Trophoblast cell (in vitro differentiated cells and primary cell): ENCODE results near the gene NUP107.

Source experiments
- DNase-seq, 2 donors: peaks; one replicate each; pipeline ENCODE4 v3.0.0-alpha.2; 2016
- H2AFZ ChIP-seq: 2 replicates; pipeline ENCODE4 v1.6.1; 2013; ENCODE audit warnings: low read length, moderate library complexity, mild to moderate bottlenecking; ENCODE audit not compliant: insufficient read depth, poor library complexity
- H2AK5ac ChIP-seq: 2 replicates; pipeline ENCODE4 v1.6.1; 2013; ENCODE audit warnings: mild to moderate bottlenecking, low read length
- H2BK120ac ChIP-seq: 2 replicates; pipeline ENCODE4 v1.6.1; 2013; ENCODE audit warnings: low read length, mild to moderate bottlenecking, moderate library complexity; ENCODE audit not compliant: insufficient read depth, poor library complexity
- H2BK12ac ChIP-seq: 2 replicates; pipeline ENCODE4 v1.6.1; 2013; ENCODE audit warnings: mild to moderate bottlenecking, low read length, moderate library complexity
- H2BK5ac ChIP-seq: 2 replicates; pipeline ENCODE4 v1.6.1; 2013; ENCODE audit warnings: low read length, low read depth, moderate library complexity, mild to moderate bottlenecking; ENCODE audit not compliant: poor library complexity
- H3K14ac ChIP-seq: 2 replicates; pipeline ENCODE4 v1.6.1; 2013; ENCODE audit warnings: mild to moderate bottlenecking, low read length
- H3K18ac ChIP-seq: 2 replicates; pipeline ENCODE4 v1.6.1; 2013; ENCODE audit warnings: mild to moderate bottlenecking, low read length
- H3K23ac ChIP-seq: 2 replicates; pipeline ENCODE4 v1.6.1; 2013; ENCODE audit warnings: low read length
- H3K27ac ChIP-seq: 2 replicates; pipeline ENCODE4 v1.5.1; 2013; ENCODE audit warnings: low read depth, mild to moderate bottlenecking, inconsistent platforms, low read length, moderate library complexity
- H3K27me3 ChIP-seq: 2 replicates; pipeline ENCODE4 v1.6.1; 2013; ENCODE audit warnings: inconsistent platforms, mild to moderate bottlenecking, low read length, moderate library complexity; ENCODE audit not compliant: insufficient read depth
- H3K36me3 ChIP-seq, 2 experiments: 1 replicate in 1 of 2; 2 replicates in 1 of 2; pipeline ENCODE4 v1.6.1; 2013; ENCODE audit warnings: low read length in 2 of 2, mild to moderate bottlenecking in 2 of 2, moderate library complexity in 1 of 2; ENCODE audit not compliant: insufficient read depth in 2 of 2, control insufficient read depth in 1 of 2
- H3K4ac ChIP-seq: 2 replicates; pipeline ENCODE4 v1.6.1; 2013; ENCODE audit warnings: low read depth, mild to moderate bottlenecking, low read length, moderate library complexity
- H3K4me1 ChIP-seq, 2 experiments: 1 replicate in 1 of 2; 2 replicates in 1 of 2; pipeline ENCODE4 v1.6.1; 2013; ENCODE audit warnings: low read length in 2 of 2, mild to moderate bottlenecking in 2 of 2, moderate library complexity in 1 of 2; ENCODE audit not compliant: insufficient read depth in 2 of 2, control insufficient read depth in 1 of 2
- H3K4me2 ChIP-seq: 2 replicates; pipeline ENCODE4 v1.6.1; 2013; ENCODE audit warnings: inconsistent platforms, mild to moderate bottlenecking, low read length, moderate library complexity
- H3K4me3 ChIP-seq: 2 replicates; pipeline ENCODE4 v1.5.1; 2013; ENCODE audit warnings: mild to moderate bottlenecking, low read depth, low read length, inconsistent platforms
- H3K79me1 ChIP-seq: one replicate; pipeline ENCODE4 v1.6.1; 2013; ENCODE audit warnings: low read length
- H3K79me2 ChIP-seq: 2 replicates; pipeline ENCODE4 v1.6.1; 2013; ENCODE audit warnings: low read length, mild to moderate bottlenecking; ENCODE audit not compliant: control insufficient read depth, insufficient read depth, poor library complexity
- H3K9ac ChIP-seq: 2 replicates; pipeline ENCODE4 v1.6.1; 2013; ENCODE audit warnings: mild to moderate bottlenecking, low read length
- H3K9me3 ChIP-seq: 2 replicates; pipeline ENCODE4 v1.6.1; 2013; ENCODE audit warnings: low read depth, mild to moderate bottlenecking, control low read depth, inconsistent platforms, low read length; ENCODE audit not compliant: insufficient read depth
- H4K12ac ChIP-seq: 2 replicates; pipeline ENCODE4 v1.6.1; 2013; ENCODE audit warnings: low read depth, mild to moderate bottlenecking, low read length, moderate library complexity
- H4K8ac ChIP-seq: 2 replicates; pipeline ENCODE4 v1.6.1; 2013; ENCODE audit warnings: low read depth, mild to moderate bottlenecking, low read length, moderate library complexity
- H4K91ac ChIP-seq: one replicate; pipeline ENCODE4 v1.6.1; 2013; ENCODE audit warnings: low read depth, mild to moderate bottlenecking, low read length, moderate library complexity
- WGBS: extraction: QIAGEN DNeasy Blood & Tissue Kit; methylation state at CpG from one replicate; pipeline ENCODE4 v1.1.7; 2013; ENCODE audit warnings: missing lambda C conversion rate; ENCODE audit not compliant: insufficient read length, insufficient coverage; ENCODE audit errors: extremely low coverage; 5-methylcytosine and 5-hydroxymethylcytosine counted together

Gene NUP107

DNA sequence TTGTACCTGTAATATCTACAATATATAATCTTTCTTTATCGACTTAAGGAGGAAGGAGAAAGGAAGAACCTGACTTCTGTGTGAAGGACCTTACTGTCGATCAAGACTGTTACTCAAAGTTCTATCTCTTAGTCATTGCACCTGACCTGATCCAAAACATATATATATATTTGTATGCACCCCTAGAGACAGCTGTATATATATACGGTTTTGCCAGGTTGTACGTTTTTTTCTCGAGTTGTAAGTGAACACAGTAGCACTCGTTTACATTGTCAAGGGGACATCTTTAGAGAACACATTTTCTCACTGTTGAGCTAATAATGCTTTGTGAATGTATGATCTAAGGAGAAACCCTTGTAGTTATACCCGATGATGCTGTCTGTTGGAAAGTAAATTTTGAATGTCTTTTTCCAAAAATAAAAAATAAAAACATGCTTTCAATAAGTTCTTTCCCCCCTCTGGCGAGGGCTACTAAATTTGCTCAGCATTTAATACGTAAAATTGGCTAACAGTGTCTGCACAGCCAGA, 58.7 kb downstream of the NUP107 start:
- Histone ChIP-seq H4K91ac (no peak overlapping the region), H3K9me3 (no peaks in the 10 kb centered on the region), H3K79me1 (peaks cover 7% of the 10 kb centered on the region), H2BK120ac (no peak overlapping the region), H4K8ac (peak overlapping the region; percentile 68), H3K23ac (no peak overlapping the region), H4K12ac (no peak overlapping the region), H3K27ac (no peak overlapping the region), H3K4me3 (no peak overlapping the region), H3K4ac (no peak overlapping the region), H3K9ac (peak overlapping the region; percentile 67), H3K4me1 (no peaks in the 10 kb centered on the region), H3K4me2 (peak overlapping the region; percentile 89), H2AFZ (no peak overlapping the region), H3K18ac (no peak overlapping the region), H3K79me2 (no peaks in the 10 kb centered on the region), H2AK5ac (no peak overlapping the region), H2BK12ac (no peak overlapping the region), H2BK5ac (no peak overlapping the region), H3K36me3 (peaks cover 4 to 5% of the 10 kb centered on the region in 2 experiments), H3K27me3 (no peaks in the 10 kb centered on the region), H3K14ac (no peak overlapping the region)
- no CpG with 5 or more reads among the region's 9 CpGs for WGBS
- DNase-seq = no peak

DNA sequence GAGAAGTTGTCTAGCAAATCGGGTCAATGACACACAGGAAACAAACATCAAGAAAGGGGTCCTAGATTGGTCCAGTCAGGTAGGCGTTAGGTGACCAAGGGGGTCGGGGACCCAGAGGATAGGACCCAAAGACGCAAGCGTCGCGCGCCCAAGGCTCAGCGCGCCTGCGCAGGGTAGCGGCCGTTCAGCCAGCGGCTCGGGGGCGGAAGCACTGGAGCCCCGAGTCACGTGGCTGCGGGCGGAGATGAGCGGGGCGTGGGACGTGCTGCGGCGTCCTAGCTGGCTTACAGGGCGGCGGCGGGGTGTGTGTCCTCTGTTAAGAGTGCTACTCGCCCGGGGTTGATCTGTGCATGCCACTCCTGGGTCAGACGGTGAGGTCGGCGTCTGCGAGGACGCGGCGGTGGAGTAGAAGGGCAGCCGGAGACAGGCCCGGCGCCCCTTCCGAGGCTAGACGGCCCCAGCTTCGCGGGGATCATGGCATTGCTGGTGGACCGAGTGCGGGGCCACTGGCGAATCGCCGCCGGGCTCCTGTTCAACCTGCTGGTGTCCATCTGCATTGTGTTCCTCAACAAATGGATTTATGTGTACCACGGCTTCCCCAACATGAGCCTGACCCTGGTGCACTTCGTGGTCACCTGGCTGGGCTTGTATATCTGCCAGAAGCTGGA, 59.3 kb downstream of the NUP107 start, which contains the start of gene SLC35E3:
Gene SLC35E3, plus strand, starts transcription at position 273 of the 668 bp plus-strand sequence. Its CDS starts 202 bp downstream, at position 475.
- H3K27ac ChIP-seq = peak within 1 kb of the TSS; percentile 30
- peak within 1 kb of the TSS; percentile 23 for H2BK5ac ChIP-seq
- H4K8ac ChIP-seq = peak within 1 kb of the TSS; percentile 68
- H3K14ac ChIP-seq = peak within 1 kb of the TSS; percentile 35
- H3K9ac ChIP-seq = peak within 1 kb of the TSS; percentile 79
- H3K9me3 ChIP-seq = no peaks in the 10 kb centered on the region
- peaks cover 4 to 5% of the 10 kb centered on the region in 2 experiments for H3K36me3 ChIP-seq
- peak within 1 kb of the TSS; percentile 67 for H4K12ac ChIP-seq
- no peak within 1 kb of the TSS for H3K4ac ChIP-seq
- no peaks in the 10 kb centered on the region for H3K4me1 ChIP-seq
- H2AK5ac ChIP-seq = no peak within 1 kb of the TSS
- H2BK120ac ChIP-seq = no peak within 1 kb of the TSS
- H4K91ac ChIP-seq = peak within 1 kb of the TSS; percentile 21
- no peak within 1 kb of the TSS for H3K23ac ChIP-seq
- peak within 1 kb of the TSS; percentile 86 for H3K4me3 ChIP-seq
- H3K79me2 ChIP-seq = no peaks in the 10 kb centered on the region
- H2BK12ac ChIP-seq = no peak within 1 kb of the TSS
- no peaks in the 10 kb centered on the region for H3K27me3 ChIP-seq
- H3K4me2 ChIP-seq = peak within 1 kb of the TSS; percentile 89
- no CpG with 5 or more reads among the region's 52 CpGs for WGBS
- peaks cover 7% of the 10 kb centered on the region for H3K79me1 ChIP-seq
- H3K18ac ChIP-seq = peak within 1 kb of the TSS; percentile 36
- DNase-seq = peak; percentile 94
- peak within 1 kb of the TSS; percentile 52 for H2AFZ ChIP-seq

DNA sequence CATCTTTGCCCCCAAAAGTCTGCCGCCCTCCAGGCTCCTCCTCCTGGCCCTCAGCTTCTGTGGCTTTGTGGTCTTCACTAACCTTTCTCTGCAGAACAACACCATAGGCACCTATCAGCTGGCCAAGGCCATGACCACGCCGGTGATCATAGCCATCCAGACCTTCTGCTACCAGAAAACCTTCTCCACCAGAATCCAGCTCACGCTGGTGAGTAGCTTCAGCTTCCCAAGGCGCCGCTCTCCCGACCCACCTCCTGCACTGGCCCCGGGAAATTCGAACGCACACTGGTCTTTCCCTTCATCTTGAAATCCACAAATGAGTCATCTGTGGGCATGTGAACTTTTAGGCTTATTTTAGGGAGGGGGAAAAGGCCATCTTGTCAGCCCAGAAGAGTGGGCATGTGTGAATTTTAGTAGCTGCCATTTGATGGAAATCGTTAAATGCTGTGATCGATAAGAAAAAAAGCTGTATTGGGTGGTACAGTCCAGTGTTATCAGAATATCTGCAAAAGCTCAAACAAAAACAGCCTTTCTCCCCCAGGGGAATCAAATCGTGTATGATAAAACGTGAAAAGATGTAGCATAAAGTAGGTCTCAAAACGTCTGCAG, 59.9 kb downstream of the NUP107 start:
- peak overlapping the region; percentile 79 for H3K9ac ChIP-seq
- no peaks in the 10 kb centered on the region for H3K27me3 ChIP-seq
- peak overlapping the region; percentile 52 for H2AFZ ChIP-seq
- H3K9me3 ChIP-seq = no peaks in the 10 kb centered on the region
- H3K79me1 ChIP-seq = peaks cover 7% of the 10 kb centered on the region
- H3K4me2 ChIP-seq = peak overlapping the region; percentile 89
- H3K4ac ChIP-seq = no peak overlapping the region
- no peak overlapping the region for H2BK5ac ChIP-seq
- WGBS = no CpG with 5 or more reads among the region's 15 CpGs
- no peaks in the 10 kb centered on the region for H3K79me2 ChIP-seq
- peak overlapping the region; percentile 62 for H4K8ac ChIP-seq
- peak; percentile 68 to 78 for DNase-seq
- peak overlapping the region; percentile 86 for H3K4me3 ChIP-seq
- H4K91ac ChIP-seq = peak overlapping the region; percentile 21
- H3K36me3 ChIP-seq = peaks cover 4 to 5% of the 10 kb centered on the region in 2 experiments
- peak overlapping the region; percentile 35 for H3K14ac ChIP-seq
- H3K18ac ChIP-seq = peak overlapping the region; percentile 36
- H3K27ac ChIP-seq = peak overlapping the region; percentile 30
- no peak overlapping the region for H2BK120ac ChIP-seq
- H2BK12ac ChIP-seq = no peak overlapping the region
- peak overlapping the region; percentile 67 for H4K12ac ChIP-seq
- no peak overlapping the region for H3K23ac ChIP-seq
- no peaks in the 10 kb centered on the region for H3K4me1 ChIP-seq
- no peak overlapping the region for H2AK5ac ChIP-seq

DNA sequence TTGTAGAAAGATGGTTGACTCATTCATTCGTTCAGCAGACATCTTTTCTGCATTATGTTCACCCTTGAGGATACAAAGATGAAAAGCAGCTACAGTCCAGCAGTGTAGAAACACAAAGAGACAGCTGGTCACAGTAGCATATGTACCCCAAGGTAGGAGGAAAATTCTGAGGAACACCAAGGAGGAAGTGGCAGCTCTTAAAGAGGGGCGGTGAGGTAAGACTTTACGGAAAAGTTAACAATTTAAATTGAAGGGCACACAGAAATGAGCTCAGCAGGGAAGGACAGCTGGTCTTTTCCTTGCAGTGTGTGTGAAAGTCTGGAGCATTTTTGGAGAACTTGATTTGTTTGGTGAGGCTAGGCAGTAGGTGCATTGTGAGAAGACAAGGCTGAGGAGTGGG, 62.7 kb downstream of the NUP107 start:
- no peak overlapping the region for H2BK120ac ChIP-seq
- DNase-seq = no peak
- no peak overlapping the region for H3K27ac ChIP-seq
- H3K4me1 ChIP-seq = no peaks in the 10 kb centered on the region
- peak overlapping the region; percentile 9 for H3K9ac ChIP-seq
- no peak overlapping the region for H3K4me3 ChIP-seq
- no peak overlapping the region for H2BK5ac ChIP-seq
- WGBS = no CpG with 5 or more reads among the region's 3 CpGs
- no peak overlapping the region for H3K23ac ChIP-seq
- H3K79me1 ChIP-seq = peaks cover 7% of the 10 kb centered on the region
- H3K79me2 ChIP-seq = no peaks in the 10 kb centered on the region
- no peak overlapping the region for H3K14ac ChIP-seq
- H4K12ac ChIP-seq = no peak overlapping the region
- no peak overlapping the region for H2AFZ ChIP-seq
- H2AK5ac ChIP-seq = no peak overlapping the region
- H3K9me3 ChIP-seq = no peaks in the 10 kb centered on the region
- H3K27me3 ChIP-seq = no peaks in the 10 kb centered on the region
- H3K18ac ChIP-seq = no peak overlapping the region
- H4K8ac ChIP-seq = no peak overlapping the region
- H3K36me3 ChIP-seq = peaks cover 6 to 10% of the 10 kb centered on the region in 2 experiments
- H3K4me2 ChIP-seq = no peak overlapping the region
- no peak overlapping the region for H4K91ac ChIP-seq
- H2BK12ac ChIP-seq = no peak overlapping the region
- H3K4ac ChIP-seq = no peak overlapping the region
